Right renal pelvis (tissue), 4 donors: ENCODE results near the gene CXCR6. TPM values are rescaled to one million over a fixed set of nuclear protein-coding genes. Genes with fewer than 3 reads are reported as not detected.

ENCODE experiments used
- polyA plus RNA-seq, 4 donors: library from polyadenylated mRNA; unstranded; fragments of 120-200 nt; gene quantifications; one replicate each; pipeline ENCODE4 v1.2.1, GENCODE V29; 2013; ENCODE audit not compliant: insufficient read length in 4 of 4

The CXCR6 gene
- polyA plus RNA-seq, 4 donors, result 0.14 to 0.30 (median 0.26) TPM

Other genes starting within 250 kb of the CXCR6 start
- under 1 TPM; 0.08 to 0.30 (median 0.10) TPM for gene SLC6A20, start 146.9 kb upstream of the CXCR6 start, polyA plus RNA-seq
- gene LZTFL1, start 101.3 kb upstream of the CXCR6 start, polyA plus RNA-seq, result 10 to 100 TPM; 52.4 to 64.8 (median 64.4) TPM
- under 1 TPM in 1 of 4 donors, not detected in 3; 0.22 TPM for gene CCR9, start 56.9 kb upstream of the CXCR6 start, polyA plus RNA-seq
- gene FYCO1, start 52.4 kb downstream of the CXCR6 start, polyA plus RNA-seq, result 10 to 100 TPM; 17.5 to 22.0 (median 19.2) TPM
- under 1 TPM; 0.06 to 0.53 (median 0.33) TPM for gene XCR1, start 84.0 kb downstream of the CXCR6 start, polyA plus RNA-seq